ENCODE data around the gene CNMD.

CNMD gene

GRCh38 chr13:52739468-52740071, at the start of gene CNMD:
Gene CNMD, minus strand, starts transcription at chr13:52739820. Its CDS starts 119 bp downstream, at chr13:52739701.
- no peak for DNase-seq

- no peak for DNase-seq
Observed at GRCh38 chr13:52788011-52788410, 48.4 kb upstream of the CNMD start.

DNA sequence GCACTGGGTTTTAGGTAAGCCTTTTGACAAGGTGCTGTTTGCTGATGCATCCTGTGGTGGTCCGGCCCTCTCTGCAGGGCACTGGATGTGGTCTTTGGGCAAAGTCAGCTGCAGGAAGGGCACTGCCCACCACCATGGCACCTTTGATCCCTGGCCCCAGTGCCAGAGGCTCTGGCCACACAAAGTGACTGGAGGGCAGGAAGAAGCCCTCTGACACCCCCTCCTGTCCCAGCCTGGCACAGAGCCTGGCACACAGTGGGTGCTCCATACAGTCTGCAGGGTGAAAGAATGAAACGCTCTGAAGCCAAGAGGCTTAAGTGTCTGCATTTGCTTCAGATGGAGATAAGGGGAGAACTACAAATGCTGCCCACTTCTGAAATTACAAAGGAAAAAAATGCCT, 47.6 kb upstream of the CNMD start:
- no peak for DNase-seq

GRCh38 chr13:52786766-52787165, 47.1 kb upstream of the CNMD start:
- no peak for DNase-seq

DNA sequence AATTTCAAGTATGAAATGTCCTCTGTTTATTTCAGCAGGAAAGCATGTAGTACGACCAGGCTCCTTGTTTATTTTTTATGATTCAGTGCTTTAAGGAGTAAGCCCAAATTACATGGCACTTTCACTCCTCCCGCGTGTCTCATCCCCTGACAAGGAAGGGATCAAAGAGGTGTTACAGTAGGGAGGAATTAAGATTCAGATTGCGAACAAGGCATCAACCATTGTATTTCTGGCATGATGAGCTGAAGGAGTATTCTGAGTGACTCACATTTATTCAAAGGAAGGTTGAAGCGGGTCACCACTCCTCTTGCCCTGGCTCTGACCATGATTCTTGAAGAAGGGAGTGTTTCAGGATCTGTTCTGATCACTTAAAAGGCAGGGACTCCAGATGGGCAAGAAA, 46.1 kb upstream of the CNMD start:
- DNase-seq = no peak

GRCh38 chr13:52784591-52785340, 45.1 kb upstream of the CNMD start:
- no peak for DNase-seq

DNA sequence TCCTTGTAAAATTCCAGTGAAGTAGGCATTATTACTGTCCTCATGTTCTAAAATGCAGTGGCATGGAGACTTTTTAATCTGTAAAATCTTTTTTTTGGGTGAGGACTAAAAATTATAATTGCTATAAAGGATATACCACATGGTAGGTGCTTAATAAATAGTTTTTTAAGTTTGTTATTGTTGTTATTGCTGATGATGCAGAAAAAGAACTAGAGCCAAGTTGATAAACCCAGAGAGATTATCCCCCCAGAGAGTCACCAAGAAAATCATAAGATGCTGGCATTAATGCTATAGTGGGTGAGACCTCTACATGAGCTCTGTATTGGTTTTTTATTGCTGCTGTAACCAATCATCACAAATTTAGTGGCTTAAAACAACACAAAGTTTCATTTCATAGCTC, 44.3 kb upstream of the CNMD start:
- no peak for DNase-seq

GRCh38 chr13:52782471-52783448, 43.1 kb upstream of the CNMD start:
- DNase-seq = no peak

- DNase-seq = no peak
Observed at GRCh38 chr13:52780611-52781010, 41.0 kb upstream of the CNMD start.

- DNase-seq = no peak
Observed at GRCh38 chr13:52780092-52780491, 40.5 kb upstream of the CNMD start.

- no peak for DNase-seq
Observed at GRCh38 chr13:52779103-52779502, 39.5 kb upstream of the CNMD start.

GRCh38 chr13:52776726-52777125, 37.1 kb upstream of the CNMD start:
- no peak for DNase-seq

- DNase-seq = no peak
Observed at GRCh38 chr13:52775511-52775910, 35.9 kb upstream of the CNMD start.

GRCh38 chr13:52767949-52768516, 28.4 kb upstream of the CNMD start:
- no peak for DNase-seq

DNA sequence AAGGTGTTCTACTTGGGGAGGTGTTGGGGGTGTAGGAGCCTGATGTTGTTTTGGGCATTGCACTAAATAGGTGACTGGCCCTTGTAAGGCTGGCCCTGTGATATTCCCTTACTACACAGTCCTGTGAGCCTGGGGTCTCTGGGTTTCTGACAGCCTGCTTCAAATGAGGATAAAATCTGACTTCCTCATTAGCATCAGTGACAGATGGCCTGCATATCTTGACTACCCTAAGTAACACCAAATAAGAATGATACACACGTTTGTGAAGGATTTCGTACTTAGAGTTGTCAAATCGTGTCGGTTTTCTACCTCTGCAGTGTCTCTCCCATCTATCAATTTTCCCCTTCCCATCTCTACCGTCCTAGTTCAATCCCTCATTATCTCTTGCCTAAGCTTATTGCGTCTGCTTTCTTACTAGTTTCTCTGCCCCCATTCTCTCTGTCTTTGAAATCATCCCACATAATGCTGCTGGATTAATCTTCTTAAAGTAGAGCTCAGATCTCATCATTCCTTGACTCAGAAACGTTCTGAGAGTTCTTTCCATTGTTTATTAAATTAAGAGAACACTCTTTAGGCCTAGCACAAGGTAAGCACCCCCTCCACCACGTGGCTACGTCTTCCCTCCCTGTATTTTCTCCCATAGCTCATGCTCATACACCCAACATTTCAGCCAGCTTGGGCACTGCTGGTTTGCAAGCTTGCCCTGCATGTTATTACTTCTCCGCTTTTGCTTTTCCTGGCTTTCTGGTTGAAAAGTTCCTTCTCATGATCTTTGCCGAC, 26.2 kb upstream of the CNMD start:
- DNase-seq = no peak

GRCh38 chr13:52760077-52760476, 20.5 kb upstream of the CNMD start:
- DNase-seq = no peak

- DNase-seq = no peak
Observed at GRCh38 chr13:52758114-52758513, 18.5 kb upstream of the CNMD start.

- no peak for DNase-seq
Observed at GRCh38 chr13:52751196-52751595, 11.6 kb upstream of the CNMD start.

GRCh38 chr13:52750713-52751112, 11.1 kb upstream of the CNMD start:
- DNase-seq = no peak

GRCh38 chr13:52749419-52749818, 9.8 kb upstream of the CNMD start:
- DNase-seq = no peak

DNA sequence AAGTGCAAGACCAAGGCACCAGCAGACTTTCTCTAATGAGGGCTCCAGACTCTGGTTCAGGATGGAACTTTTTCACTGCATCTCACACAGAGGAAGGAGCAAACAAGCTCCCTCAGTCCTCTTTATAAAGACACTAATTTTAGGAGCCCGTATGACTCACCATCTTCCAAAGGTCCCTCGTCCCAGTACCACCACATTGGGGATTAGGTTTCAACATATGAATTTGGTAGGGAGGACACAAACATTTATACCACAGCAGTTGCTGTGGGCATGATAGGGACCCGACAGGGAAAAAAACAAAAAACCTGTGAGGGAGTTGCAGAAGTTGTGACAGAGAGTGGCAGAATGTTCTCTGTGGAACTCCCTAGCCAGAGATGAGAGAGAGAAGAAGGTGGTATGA, 6.5 kb upstream of the CNMD start:
- DNase-seq = no peak

DNA sequence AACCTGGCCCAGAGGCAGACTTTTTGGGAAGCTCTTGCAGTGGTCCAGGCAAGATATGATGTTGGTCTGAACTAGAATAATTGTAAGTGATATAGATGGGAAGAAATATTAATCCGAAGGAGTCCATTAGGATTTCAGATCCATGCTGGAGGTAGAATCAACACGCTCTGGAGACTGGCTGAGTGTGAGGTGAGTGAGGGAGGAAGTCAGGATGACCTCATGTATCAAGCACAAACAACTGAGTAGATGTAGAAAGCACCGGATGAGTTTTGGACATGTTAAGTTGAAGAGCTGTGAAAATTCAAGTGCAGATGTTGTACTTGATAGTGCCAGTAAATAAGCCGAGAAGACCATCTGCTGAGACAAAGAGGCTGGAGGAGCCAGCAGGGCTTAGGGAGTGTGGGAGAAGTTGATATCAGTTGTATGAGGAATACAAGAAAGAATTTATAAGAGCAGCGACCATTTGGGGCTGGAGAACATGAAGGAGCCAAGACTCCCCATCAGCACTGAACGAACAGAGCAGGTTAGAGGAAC, 5.3 kb upstream of the CNMD start:
- no peak for DNase-seq

Measured in amniotic stem cell (primary cell).